GM18951 (cell line): ENCODE data around the gene PTPRCAP.
A peak's percentile ranks its signal among the peaks of the same experiment; 100 is the strongest.

ENCODE experiments used
- POLR2A ChIP-seq: IDR thresholded peaks from 4 replicates; pipeline ENCODE4 v1.6.1; 2011; ENCODE audit warnings: mild to moderate bottlenecking; ENCODE audit not compliant: insufficient read length, insufficient read depth; ENCODE audit errors: extremely low read depth
- in situ Hi-C: fragments of 300-500 bp; cut with MboI; formaldehyde crosslinking; loops from one replicate; pipeline ENCODE4 v1.12.0; 2022; ENCODE audit warnings: low sequenced_read_pairs, mixed read lengths, inconsistent platforms; ENCODE audit not compliant: unreplicated experiment

PTPRCAP gene

GRCh38 chr11:67401495-67402191, 35.8 kb downstream of the PTPRCAP start, which contains the start of gene PPP1CA:
Gene PPP1CA, minus strand, starts transcription at chr11:67401858. Its CDS starts 76 bp downstream, at chr11:67401782.
- TF ChIP-seq POLR2A = peak; percentile 94
- in situ Hi-C loops = no loop called here

GRCh38 chr11:67400942-67401494, 36.5 kb downstream of the PTPRCAP start:
- no peak for TF ChIP-seq POLR2A
- in situ Hi-C loops = no loop called here

GRCh38 chr11:67400251-67400941, 37.1 kb downstream of the PTPRCAP start:
- in situ Hi-C loops = no loop called here
- TF ChIP-seq POLR2A = no peak

GRCh38 chr11:67398661-67399563, 38.6 kb downstream of the PTPRCAP start:
- TF ChIP-seq POLR2A = no peak
- in situ Hi-C loops = no loop called here

GRCh38 chr11:67397986-67398660, 39.4 kb downstream of the PTPRCAP start:
- TF ChIP-seq POLR2A = no peak
- in situ Hi-C loops = no loop called here

- TF ChIP-seq POLR2A = no peak
- in situ Hi-C loops = no loop called here
Measured at GRCh38 chr11:67397536-67397935, 39.9 kb downstream of the PTPRCAP start.

GRCh38 chr11:67396587-67397389, 40.7 kb downstream of the PTPRCAP start:
- no peak for TF ChIP-seq POLR2A
- in situ Hi-C loops = no loop called here

- in situ Hi-C loops = no loop called here
- TF ChIP-seq POLR2A = no peak
Measured at GRCh38 chr11:67396259-67396581, 41.3 kb downstream of the PTPRCAP start.

- no peak for TF ChIP-seq POLR2A
- in situ Hi-C loops = no loop called here
Measured at GRCh38 chr11:67395555-67396258, 41.8 kb downstream of the PTPRCAP start.

- in situ Hi-C loops = no loop called here
- TF ChIP-seq POLR2A = no peak
Measured at GRCh38 chr11:67393990-67394389, 43.5 kb downstream of the PTPRCAP start.

GRCh38 chr11:67393437-67393836, 44.0 kb downstream of the PTPRCAP start:
- in situ Hi-C loops = no loop called here
- TF ChIP-seq POLR2A = no peak
